HG02798 (cell line): ENCODE data around the gene EXOC3L2.

Experiments used
- ATAC-seq: cut with Tn5 transposase; IDR thresholded peaks from one replicate; pipeline ENCODE4 v1.9.1; 2021; ENCODE audit warnings: mild to moderate bottlenecking; ENCODE audit not compliant: unreplicated experiment, poor library complexity

The EXOC3L2 gene

DNA sequence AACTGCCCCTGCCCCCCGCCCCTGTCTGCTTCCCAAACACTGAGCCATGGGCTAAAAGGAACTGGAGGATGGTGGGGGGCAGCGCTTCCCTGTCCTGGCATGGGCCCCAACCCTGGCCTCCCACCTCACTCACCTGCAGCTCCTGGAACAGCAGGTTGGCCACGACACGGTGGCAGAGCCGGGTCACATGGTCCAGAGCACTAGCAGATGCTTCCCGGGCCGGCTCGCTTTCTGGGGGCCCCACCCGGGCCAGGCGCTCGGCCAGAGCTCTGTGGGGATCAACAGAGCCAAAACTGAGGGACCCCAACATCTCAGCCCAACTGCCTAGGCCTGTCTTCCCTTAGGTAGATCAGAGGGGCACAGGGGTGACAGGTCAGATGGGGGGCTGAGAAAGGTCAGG lies 20.6 kb downstream of the EXOC3L2 start:
- no peak for ATAC-seq

DNA sequence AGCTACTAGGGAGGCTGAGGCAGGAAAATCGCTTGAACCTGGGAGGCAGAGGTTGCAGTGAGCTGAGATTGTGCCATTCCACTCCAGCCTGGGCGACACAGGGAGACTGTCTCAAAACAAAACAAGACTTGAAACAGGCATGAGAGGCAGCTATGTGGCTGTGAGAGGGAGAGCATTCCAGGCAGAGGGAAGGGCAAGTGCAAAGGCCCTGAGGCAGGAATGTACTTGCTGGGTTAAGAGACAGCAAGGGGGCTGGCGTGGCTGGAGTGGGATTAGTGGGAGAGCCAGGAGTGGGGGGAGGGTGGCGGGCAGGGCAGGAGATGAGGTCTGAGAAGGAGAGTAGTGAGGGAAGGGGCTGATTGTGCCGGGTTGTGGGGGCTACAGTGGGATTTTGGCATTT lies 21.3 kb downstream of the EXOC3L2 start:
- ATAC-seq: no peak

DNA sequence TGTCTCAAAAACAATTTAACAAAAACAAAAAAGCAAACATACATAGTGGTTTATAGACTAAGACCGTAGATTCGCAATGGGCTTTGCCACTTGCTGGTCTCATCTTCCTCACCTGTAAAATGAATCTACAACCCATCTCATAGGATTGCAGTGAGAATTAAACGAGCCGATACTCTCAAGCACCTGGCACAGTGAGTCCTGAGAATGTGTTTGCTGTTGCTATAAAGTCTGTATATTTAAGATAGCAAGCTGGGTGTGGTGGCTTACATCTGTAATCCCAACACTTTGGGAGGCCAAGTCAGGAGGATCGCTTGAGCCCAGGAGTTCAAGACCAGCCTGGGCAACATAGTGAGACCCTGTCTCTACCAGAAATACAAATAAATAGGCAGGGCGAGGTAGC lies 22.5 kb downstream of the EXOC3L2 start:
- ATAC-seq: no peak

DNA sequence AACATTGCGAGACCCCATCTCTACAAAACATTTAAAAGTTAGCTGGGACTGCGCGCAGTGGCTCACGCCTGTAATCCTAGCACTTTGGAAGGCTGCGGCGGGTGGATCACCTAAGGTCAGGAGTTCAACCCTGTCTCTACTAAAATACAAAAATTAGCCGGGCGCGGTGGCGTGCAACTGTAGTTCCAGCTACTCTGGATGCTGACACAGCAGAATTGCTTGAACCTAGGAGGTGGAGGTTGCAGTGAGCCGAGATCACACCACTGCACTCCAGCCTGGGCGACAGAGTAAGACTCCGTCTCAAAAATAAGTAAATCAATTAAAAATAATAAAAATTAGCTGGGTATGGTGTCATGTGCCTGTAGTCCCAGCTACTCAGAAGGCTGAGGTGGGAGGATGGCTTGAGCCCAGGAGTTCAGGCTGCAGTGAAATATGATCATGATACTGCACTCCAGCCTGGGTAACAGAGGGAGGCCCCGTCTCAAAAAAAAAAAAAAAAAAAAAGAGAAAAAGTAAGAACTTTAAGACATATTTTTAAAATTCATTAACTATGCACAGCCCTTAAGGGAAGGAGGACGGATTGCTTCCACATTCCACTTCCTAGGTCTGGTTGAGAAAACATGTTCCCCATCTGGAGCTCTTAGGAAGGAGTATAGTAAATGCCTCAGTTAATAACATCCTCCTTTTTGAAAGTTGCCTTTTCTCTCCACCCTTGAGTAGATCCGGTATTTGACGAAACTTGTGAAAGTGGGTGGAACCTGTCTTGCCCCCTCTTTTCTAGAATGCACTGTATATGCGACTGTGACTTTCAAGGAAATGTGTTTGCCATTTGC lies 26.1 kb downstream of the EXOC3L2 start:
- ATAC-seq: no peak

DNA sequence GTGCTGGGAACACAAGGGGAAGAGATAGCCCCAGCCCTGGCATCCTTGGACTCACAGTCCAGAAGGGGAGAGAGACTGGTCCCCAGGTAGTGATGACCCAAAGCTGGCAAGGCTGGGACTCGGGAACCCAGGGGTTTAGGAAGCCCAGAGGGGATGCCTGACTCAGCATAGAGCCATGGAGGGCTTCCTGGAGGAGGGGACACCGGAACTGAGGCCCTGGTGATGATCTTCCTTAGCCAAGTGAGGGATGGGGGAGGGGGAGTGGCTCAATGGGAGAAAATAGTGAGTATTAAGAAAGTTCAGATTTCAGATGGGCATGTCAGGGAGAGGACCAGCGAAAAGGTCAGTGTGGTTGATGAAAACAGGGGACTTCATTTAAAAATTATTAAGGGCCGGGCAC lies 26.8 kb downstream of the EXOC3L2 start:
- ATAC-seq: no peak

DNA sequence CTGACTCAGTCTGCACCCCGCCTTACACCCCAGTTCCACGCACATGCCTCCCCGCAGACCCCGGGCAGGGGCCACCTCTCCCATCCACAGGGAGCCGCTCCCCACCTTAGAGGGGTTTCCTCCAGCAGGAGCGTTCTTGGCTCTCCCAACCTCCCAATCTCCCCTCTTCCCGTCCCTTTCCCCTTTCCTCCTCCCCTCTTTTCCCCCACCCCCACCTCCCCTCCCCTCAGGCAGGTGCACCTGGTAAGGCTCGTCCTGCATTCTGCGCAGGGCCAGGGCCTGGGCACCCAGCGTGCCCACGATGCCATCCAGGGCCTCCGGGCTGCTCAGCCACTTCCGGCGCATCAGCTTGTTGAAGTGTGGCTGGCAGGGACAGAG lies 27.3 kb downstream of the EXOC3L2 start:
- ATAC-seq: no peak

DNA sequence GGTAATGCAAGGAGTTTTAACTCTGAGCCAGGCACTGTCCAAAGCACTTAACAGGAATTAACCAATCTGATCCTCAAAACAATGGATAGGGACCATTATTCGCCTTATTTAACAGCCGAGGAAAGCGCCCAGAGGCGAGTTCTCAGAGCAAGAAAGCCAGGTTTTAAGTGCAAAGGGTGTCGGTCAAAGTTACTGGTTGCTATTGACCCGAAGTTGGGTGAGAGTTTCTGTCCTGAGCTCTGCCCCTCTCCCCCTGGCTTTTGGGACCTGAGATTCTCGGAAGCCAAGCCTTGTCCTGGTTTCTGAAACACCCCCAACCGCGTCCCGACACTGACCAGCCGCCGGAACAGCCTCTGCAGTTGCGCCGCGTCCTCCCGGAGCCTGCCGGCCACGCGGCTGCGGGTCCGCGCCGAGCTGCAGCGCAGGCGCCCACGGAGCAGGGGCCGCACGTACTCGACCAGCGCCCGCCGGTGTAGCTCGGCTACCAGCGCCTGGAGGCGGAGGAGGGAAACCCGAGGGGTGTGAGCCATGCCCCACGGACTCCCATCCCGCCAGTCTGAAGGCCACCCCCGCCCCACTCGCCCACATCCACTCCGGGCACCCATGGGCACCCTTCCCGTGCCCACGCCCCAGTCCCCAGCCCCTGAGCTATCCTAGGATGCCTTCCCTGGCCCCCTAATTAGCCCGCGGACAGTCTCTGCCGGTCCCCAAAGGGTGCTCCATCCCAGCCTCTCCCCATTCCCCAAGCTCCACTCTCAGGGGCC lies 27.8 kb downstream of the EXOC3L2 start:
- no peak for ATAC-seq

DNA sequence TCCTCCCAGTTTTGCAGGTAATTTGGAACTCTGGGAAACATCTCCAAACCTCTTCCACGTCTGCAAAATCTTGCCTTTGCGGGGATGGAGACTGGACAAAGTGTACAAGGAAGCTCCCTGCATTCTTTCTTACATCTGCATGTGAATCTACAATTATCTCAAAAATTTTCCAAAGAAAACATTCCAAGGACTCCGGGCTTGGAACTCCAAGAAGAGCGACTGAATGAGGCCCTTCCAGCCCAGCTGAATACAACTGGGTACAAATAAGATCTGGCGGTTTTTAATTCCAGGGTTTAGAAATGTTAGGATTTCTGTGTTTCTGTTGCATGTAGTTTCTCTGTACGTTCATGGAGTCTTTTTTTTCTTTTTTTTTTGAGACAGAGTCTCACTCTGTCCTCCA lies 28.5 kb downstream of the EXOC3L2 start:
- no peak for ATAC-seq

DNA sequence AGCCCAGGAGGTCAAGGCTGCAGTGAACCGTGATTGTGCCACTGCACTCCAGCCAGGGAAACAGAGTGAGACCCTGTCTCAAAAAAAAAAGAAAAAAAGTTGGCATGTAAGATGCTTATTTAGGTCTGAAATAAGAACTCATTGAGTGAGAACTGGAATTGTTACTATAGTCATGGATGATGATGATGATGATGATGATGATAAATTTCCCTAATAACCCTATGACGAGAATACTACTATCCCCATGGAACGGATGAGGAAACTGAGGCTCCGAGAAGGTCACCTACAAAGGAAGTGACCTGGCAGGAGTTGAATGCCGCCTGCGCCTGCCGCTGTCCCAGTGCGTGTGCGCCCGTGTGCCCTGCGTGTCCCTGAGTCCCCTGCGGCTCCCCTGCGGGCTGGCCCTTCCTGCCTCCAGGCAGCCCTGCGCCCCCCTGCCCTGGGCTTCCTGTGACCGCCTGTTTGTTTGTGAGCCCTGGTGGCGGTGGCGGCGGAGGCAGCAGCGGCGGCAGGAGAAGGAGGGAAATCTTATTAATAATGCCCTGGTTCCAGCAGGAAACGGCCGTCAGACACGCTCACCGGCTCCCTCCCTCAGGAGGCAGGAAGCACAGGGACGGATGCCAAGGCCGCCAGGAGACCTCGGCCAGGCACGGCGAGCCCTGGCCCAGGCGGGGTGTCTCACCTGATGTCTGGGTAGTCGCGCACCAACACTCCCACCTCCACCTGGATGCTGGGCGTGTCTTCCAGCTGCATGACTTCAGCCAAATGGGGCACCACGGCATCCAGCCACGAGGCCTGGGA lies 29.6 kb downstream of the EXOC3L2 start:
- no peak for ATAC-seq

DNA sequence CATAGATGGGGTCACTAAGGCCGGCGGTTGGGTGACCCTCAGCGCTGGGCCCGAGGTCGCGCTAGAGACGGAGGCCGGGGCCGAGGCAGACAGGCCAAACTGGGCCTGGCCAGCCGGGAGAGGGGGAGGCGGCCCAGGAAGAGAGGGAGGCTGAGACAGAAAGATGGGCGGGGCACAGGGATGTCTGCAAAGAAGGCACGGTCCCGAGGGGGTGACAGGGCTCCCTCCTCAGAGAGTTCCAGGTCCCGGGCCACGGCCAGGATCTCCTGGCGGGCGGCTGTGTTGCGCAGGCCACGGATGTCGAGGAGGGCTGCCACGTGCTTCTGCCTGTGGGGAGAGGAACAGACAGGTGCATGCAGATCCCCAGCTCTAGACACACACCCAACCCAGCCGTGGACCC lies 32.2 kb downstream of the EXOC3L2 start:
- no peak for ATAC-seq

DNA sequence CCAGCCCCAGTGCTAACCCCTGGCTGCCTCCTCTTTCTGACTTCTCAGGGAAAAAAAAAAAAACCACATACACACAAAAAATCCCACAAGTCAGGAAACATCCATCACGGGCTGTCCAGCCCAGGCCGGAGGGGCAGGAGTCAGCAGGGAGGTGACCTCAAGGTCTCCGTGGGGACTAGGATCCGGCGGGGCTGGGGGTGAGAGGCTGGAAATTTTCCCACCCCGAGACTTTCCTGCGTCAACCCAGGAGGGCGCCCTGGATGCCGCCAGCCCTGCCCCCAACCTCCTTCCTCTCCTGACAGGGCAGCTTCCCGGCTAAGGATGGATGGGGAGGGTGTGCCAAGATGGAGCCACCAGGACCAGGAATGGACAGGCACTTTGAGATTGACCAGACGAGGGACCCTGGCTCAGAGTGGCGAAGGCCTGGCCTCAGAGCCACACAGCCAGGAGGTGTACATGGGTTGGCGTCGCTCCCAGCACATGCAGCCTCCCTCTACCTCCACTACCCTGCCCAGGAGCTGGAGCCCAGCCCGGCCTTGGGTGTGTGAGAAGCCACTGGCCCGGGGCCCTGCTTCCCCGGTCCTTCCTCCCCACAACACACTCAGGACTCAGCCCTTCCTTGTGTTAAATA lies 33.3 kb downstream of the EXOC3L2 start:
- ATAC-seq: no peak

DNA sequence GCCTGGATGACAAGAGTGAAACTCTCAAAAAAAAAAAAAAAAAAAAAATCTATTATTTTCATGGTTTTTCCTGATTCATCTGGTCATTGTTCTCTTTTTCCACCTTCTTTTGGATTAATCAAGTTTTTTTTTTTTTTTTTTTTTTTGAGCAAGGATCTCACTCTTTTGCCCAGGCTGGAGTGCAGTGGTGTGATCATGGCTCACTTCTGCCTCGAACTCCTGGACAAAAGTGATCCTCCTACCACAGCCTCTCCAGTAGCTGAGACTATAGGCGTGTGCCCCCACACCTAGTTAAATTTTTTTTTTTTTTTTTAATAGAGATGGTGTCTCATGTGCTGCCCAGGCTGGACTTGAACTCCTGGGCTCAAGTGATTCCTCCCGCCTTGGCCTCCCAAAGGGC lies 38.9 kb downstream of the EXOC3L2 start:
- ATAC-seq: no peak

DNA sequence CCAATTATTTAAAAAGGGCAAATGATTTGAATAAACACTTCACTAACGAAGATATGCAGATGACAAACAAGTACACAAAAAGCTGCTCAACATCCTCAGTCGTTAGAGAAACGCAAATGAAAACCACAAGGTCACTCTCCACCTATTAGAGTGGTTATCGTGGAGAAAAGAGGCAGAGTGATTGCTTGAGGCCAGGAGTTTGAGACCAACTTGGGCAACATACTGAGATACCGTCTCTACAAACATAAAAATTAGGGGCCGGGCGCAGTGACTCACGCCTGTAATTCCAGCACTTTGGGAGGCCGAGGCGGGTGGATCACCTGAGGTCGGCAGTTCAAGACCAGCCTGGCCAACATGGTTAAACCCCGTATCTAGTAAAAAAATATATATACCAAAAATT lies 39.4 kb downstream of the EXOC3L2 start:
- no peak for ATAC-seq

DNA sequence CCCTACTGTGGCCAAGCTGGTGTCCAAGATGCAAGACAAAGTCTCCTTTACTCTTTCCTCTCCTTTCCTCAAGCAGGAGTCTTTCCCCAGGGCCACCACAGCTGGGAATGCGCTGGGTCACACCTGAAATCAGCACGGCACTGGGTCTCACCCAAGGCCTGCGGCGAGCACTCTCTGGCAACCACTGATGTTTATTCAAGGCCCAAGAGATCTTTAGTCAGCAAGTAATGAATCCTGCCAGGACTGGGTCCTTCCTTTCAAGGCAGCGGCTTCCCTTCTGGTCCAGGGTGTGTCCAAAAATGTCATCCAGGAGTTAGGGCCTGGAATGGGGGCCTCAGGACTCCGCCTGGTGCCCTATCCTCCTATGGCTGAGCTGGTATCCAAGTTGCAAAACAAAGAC lies 42.6 kb downstream of the EXOC3L2 start:
- no peak for ATAC-seq

DNA sequence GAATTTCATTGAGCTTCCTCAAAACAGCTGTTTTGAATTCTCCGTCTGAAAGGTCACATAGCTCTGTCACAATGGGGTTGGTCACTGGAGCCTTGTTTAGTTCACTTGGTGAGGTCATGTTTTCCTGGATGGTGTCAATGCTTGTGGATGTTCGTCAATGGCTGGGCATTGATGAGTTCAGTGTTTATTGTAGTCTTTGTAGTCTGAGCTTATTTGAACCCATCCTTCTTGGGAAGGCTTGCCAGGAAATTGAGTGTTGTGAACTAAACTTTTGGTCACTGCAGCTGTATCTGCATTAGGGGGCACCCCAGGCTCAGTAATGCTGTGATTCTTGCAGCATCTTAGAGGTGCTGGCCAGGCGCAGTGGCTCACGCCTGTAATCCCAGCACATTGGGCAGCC lies 44.6 kb downstream of the EXOC3L2 start:
- ATAC-seq: no peak

DNA sequence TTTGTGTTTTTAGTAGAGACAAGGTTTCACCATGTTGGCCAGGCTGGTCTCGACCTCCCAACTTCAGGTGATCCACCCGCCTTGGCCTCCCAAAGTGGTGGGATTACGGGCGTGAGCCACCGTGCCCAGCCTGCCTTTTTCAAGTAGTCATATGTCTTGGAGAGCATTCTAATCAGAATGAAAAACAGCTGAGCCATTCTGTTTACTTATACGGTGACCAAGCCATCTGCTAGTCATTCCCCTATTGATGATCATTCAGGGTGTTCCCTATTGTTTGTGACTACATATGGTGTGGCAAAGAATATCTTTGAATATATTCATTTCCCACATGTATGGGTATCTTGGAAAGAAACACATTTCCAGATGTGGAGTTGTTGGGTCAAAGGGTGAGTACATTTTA lies 49.4 kb downstream of the EXOC3L2 start:
- no peak for ATAC-seq

DNA sequence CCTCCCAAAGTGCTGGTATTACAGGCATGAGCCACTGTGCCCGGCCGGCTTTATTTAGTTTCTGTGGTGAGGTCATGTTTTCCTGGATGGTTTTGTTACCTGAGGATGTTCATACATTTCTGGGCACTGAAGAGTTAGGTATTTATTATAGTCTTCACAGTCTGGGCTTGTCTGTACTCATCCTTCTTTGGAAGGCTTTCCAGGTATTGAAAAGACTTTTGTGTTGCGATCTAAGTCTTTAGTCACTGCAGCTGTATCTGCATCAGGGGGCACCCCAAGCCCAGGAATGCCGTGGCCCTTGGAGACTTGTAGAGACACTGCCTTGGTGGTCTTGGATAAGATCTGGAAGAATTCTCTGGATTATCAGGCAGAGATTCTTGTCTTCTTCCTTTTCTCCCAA lies 53.8 kb downstream of the EXOC3L2 start:
- no peak for ATAC-seq

DNA sequence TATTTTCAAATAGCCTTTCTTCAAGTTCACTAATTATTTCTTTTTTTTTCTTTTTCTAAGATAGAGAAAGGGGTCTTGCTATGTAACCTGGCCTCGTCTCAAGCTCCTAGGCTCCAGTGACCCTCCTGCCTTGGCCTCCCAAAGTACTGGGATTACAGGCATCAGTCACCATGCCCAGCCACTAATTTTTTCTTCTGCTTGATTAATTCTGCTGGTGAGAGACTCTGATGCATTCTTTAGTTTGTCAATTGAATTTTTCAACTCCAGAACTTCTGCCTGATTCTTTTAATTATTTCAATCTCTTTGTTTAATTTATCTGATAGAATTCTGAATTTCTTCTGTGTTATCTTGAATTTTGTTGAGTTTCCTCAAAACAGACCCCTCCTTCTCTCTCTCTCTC lies 55.2 kb downstream of the EXOC3L2 start:
- ATAC-seq: no peak

DNA sequence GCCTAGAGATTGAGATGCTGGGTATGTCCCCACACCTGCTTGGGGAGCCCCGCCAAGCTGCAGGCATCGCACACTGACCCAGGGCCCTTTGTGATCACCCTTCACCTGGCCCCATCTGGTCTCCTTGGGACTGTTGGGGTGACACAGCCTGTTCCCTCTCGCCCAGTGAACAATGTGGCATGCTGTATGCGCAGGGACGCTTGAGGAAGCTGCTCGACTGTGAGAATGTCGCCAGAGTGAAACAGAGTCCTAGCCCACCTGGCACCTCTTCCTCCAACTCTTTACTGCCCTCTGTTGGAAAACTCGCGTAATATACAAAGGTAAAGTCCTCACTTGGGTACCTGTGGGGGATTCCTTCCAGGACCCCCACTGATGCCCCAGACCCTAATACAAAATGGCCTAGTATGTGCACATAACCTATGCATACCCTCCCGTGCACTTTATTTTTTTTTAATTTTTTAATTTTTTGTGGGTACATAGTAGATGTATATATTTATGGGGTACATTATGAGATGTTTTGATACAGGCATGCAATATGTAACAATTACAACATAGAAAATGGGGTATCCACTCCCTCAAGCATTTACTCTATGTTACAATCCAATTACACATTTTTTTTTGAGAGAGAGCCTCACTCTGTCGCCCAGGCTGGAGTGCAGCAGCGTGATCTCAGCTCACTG lies 57.6 kb downstream of the EXOC3L2 start:
- ATAC-seq: no peak
